GM10248 (cell line): Measurements from ENCODE around the gene SPRYD3.
A peak's percentile ranks its signal among the peaks of the same experiment; 100 is the strongest.

Experiments
- CTCF ChIA-PET: fragments of 300-600 bp; sonication (Branson Sonifier 250); formaldehyde crosslinking; extraction: SDS; loops from one replicate; lab custom pipeline; 2021; ENCODE audit warnings: antibody characterized with exemption; lab: Yijun Ruan, JAX
- POLR2A ChIA-PET: fragments of 350-650 bp; sonication (Branson Sonifier 250); formaldehyde crosslinking; extraction: SDS; loops from one replicate; lab custom pipeline; 2020; ENCODE audit warnings: antibody characterized with exemption; lab: Yijun Ruan, JAX
- DNase-seq: peaks from one replicate; pipeline ENCODE4 v3.0.0; 2012; ENCODE audit errors: extremely low spot score
- TF ChIP-seq, protein P1 (sequence below): IDR thresholded peaks from 2 replicates; pipeline ENCODE4 v1.5.1; 2012; ENCODE audit warnings: mild to moderate bottlenecking, low read depth; ENCODE audit errors: extremely low read depth, missing control alignments, control extremely low read depth

SPRYD3 gene

DNA sequence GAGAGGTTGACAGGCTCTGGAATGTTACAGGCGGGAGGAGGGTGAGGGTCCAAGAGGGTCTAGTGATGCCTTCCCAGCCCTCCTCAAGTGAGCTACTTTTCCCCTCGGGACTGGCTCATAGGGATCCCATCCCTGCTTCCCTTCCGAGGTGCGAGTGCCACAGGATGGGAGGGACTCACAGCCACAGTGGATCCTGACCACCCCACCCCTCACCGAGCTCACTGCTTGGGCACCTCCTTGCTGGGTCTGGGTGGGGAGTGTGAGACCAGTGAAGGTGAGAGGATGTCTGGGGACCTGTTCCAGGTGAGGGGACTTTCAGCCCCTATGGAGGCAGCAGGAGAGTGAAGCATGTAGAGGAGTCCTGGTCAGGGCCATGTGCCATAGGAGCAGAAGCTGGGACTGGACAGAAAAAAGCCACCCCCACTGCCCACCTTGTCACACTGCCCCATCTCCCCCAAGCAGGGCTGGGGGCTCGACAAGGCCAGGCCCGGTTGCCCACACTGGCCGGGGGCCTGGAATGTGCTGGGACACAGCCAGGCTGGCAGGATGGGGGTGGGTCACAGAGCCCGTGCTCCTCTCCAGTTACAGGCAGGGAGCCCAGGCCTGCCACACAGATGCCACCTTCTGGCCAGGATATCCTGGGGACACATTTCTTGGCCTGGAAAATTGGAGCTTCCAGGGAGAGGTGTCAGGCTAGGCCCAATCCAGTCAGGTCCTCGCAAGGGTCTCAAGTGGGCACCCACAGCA lies 31.0 kb downstream of the SPRYD3 start:
- no peak for DNase-seq
- ChIA-PET CTCF (interaction anchor here (0.6 to 17.8 kb wide), 17 partner anchors 7 to 453 kb away, joined by 3 to 264 read pairs (median 3); partner anchors contain the start of genes SOAT2, SPRYD3 and TARBP2), POLR2A (interaction anchor here (0.6 kb wide), 1 partner anchor 110 kb away, joined by 6 read pairs; no protein-coding TSS in a partner anchor)
- TF ChIP-seq, protein P1, sequence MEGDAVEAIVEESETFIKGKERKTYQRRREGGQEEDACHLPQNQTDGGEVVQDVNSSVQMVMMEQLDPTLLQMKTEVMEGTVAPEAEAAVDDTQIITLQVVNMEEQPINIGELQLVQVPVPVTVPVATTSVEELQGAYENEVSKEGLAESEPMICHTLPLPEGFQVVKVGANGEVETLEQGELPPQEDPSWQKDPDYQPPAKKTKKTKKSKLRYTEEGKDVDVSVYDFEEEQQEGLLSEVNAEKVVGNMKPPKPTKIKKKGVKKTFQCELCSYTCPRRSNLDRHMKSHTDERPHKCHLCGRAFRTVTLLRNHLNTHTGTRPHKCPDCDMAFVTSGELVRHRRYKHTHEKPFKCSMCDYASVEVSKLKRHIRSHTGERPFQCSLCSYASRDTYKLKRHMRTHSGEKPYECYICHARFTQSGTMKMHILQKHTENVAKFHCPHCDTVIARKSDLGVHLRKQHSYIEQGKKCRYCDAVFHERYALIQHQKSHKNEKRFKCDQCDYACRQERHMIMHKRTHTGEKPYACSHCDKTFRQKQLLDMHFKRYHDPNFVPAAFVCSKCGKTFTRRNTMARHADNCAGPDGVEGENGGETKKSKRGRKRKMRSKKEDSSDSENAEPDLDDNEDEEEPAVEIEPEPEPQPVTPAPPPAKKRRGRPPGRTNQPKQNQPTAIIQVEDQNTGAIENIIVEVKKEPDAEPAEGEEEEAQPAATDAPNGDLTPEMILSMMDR, result no peak

- ChIA-PET POLR2A (interaction anchor here (0.6 kb wide), 1 partner anchor 111 kb away, joined by 6 read pairs; no protein-coding TSS in a partner anchor), CTCF (interaction anchor here (0.6 to 17.8 kb wide), 15 partner anchors 8 to 454 kb away, joined by 3 to 264 read pairs (median 3); partner anchors contain the start of genes SPRYD3 and TARBP2)
- TF ChIP-seq, protein P1, result peak; percentile 75
- peak; percentile 88 for DNase-seq
Observed at GRCh38 chr12:53047221-53048032, 31.8 kb downstream of the SPRYD3 start.

- CTCF ChIA-PET, result interaction anchor here (1.1 to 17.8 kb wide), 15 partner anchors 7 to 275 kb away, joined by 3 to 264 read pairs (median 3); partner anchors contain the start of gene EIF4B
- TF ChIP-seq, protein P1, result no peak
- POLR2A ChIA-PET, result no interaction called here
- peak; percentile 46 for DNase-seq
Observed at GRCh38 chr12:53046655-53047220, 32.5 kb downstream of the SPRYD3 start.

DNA sequence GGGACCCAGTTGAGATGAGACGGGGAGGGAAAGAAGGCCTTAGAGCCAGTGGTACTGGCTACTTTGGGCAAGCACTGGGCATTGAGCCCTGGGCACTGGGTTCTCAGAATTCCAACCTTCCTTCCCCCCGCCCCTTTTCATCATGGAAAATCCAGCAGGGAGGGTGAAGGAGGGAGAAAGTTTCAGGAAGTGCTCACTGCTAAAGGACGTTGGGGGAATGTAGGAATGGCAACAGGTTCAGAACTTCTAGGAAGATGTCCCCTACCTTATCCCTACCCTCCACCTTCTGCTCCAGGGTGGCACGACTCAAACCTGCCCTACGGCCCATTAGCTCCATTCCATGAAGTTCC lies 33.5 kb downstream of the SPRYD3 start:
- ChIA-PET POLR2A (no interaction called here), CTCF (interaction anchor here (0.7 to 17.8 kb wide), 10 partner anchors 8 to 40 kb away, joined by 3 to 264 read pairs (median 6); partner anchors contain the start of gene EIF4B)
- TF ChIP-seq, protein P1, result no peak
- no peak for DNase-seq

GRCh38 chr12:53044896-53045695 lies 34.1 kb downstream of the SPRYD3 start:
- ChIA-PET POLR2A (no interaction called here), CTCF (interaction anchor here (1.3 to 17.8 kb wide), 5 partner anchors 9 to 39 kb away, joined by 3 to 264 read pairs (median 23); partner anchors contain the start of gene EIF4B)
- no peak for DNase-seq
- TF ChIP-seq, protein P1, result no peak
